ENCODE measurements around the gene EBPL.

- no peak for TF ChIP-seq EZH2 (IDR thresholded peaks at IDR 0.05; ENCODE audit: low read length)
- TF ChIP-seq CTCF (optimal IDR thresholded peaks at IDR 0.05 in 1 of 3, IDR thresholded peaks at IDR 0.05 in 1 of 3, conservative IDR thresholded peaks at IDR 0.05 in 1 of 3; ENCODE audit: extremely low read depth in 1 of 3, insufficient read depth in 2 of 3, low read length in 3 of 3), result no peak
Observed at GRCh38 chr13:49681842-49682435, 9.3 kb downstream of the EBPL start.
